Embryonic facial prominence (tissue), 1 donor: Measurements from ENCODE around the gene PLPP2.
"Not testable (repeated sequence)": the region's sequence is repeated elsewhere in the genome, so short reads cannot be mapped to it uniquely, and the experiment has no call there.

Experiments
- DNase-seq: peaks from one replicate; pipeline ENCODE4 v3.0.0-alpha.2; 2016; ENCODE audit errors: extremely low spot score

Gene PLPP2

GRCh38 chr19:271856-272255 lies 19.3 kb downstream of the PLPP2 start:
- no peak for DNase-seq

DNA sequence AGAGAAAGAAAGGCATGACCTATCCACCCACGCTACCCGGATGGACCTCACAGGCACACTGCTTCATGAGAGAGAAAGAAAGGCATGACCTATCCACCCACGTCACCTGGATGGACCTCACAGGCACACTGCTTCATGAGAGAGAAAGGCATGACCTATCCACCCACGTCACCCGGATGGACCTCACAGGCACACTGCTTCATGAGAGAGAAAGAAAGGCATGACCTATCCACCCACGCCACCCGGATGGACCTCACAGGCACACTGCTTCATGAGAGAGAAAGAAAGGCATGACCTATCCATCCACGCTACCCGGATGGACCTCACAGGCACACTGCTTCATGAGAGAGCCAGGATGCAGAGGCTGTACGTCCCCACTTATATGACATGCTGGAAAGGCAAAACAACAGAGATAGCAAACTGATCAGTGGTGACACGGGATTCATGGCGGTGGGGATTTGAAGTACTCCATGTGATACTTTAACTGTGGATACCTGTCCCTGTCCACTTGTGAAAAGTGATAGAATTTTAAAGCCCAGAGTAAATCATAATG lies 20.4 kb downstream of the PLPP2 start:
- DNase-seq: not testable (repeated sequence)

DNA sequence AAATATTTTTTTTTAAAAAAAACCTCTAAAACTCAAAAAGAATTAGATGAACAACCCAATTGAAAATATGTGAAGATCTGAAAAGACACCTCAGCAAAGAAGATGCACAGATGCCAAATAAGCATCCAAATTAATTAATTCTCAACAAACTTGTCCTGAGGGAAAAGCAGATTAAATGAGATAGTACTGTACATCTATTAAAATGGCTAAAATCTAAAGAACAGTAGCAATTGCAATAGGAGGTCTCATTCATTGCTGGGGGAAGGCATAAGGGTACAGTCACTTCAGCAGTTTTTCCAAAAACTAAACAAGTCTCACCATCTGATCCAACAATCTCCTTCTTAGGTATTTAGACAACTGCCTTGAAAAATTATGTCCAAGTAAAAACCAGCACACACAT lies 22.0 kb downstream of the PLPP2 start:
- DNase-seq: no peak

- no peak for DNase-seq
Measured at GRCh38 chr19:262125-262524, 29.1 kb downstream of the PLPP2 start.

- DNase-seq: not testable (repeated sequence)
Measured at GRCh38 chr19:256804-257203, 34.4 kb downstream of the PLPP2 start.

DNA sequence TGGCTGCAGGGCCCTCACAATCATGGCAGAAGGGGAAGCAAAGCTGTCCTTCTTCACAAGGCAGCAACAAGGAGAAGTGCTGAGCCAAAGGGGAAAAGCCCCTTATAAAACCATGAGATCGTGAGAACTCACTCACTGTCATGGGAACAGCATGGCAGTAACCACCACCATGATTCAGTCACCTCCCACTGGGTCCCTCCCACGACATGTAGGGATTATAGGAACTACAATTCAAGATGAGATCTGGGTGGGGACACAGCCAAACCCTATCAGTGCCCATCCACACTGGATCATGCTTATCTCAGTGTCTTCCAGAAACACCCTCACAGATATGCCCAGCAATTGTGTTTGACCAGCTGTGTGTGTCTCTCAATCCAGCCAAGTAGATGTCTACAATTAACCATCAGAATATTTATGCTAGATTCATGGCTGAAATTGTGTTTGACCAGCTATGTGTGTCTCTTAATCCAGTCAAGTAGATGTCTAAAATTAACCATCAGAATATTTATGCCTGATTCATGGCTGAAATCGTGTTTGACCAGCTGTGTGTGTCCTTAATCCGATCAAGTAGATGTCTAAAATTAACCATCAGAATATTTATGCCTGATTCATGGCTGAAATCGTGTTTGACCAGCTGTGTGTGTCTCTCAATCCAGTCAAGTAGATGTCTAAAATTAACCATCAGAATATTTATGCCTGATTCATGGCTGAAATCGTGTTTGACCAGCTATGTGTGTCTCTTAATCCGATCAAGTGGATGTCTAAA lies 38.6 kb downstream of the PLPP2 start:
- DNase-seq: not testable (repeated sequence)

DNA sequence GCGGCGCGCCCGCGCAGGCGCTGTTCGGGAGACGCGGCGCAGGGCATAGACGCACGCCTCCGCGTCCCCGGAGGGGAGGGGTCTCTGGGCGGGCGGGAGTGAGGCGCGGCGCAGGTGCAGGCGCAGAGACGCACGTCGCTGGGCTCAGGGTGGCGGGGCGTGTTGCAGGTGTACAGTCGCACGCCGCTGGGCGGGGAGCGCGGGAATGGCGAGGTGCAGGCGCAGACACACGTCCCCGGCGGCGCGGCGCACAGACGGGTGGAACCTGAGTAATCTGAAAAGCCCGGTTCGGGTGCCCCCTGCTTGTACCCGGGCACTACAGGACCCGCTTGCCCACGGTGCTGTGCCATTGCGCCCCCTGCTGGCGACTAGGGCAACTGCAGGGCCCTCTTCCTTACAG lies 44.7 kb downstream of the PLPP2 start:
- no peak for DNase-seq

GRCh38 chr19:245900-246299 lies 45.3 kb downstream of the PLPP2 start:
- DNase-seq: not testable (repeated sequence)

DNA sequence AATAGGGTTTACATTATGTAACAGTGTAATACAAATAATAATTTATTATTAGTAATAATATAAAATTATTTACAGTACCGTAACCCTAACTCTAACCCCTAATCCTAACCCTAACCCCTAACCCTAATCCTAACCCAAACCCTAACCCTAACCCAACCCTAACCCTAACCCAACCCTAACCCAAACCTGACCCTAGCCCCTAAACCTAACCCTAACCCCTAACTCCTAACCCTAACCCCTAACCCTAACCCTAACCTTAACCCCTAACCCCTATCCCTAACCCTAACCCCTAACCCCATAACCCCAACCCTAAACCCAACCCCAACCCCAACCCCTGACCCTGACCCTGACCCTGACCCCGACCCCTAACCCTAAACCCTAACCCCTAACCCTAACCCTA lies 45.7 kb downstream of the PLPP2 start:
- DNase-seq: no peak
